ENCODE measurements around the gene ME3. TPM values are rescaled to one million over a fixed set of nuclear protein-coding genes. Genes with fewer than 3 reads are reported as not detected.

Gene ME3
- polyA plus RNA-seq, 2 of the 4 experiments (the other 2 are of a cell fraction) = 19.7 to 22.3 TPM

DNA sequence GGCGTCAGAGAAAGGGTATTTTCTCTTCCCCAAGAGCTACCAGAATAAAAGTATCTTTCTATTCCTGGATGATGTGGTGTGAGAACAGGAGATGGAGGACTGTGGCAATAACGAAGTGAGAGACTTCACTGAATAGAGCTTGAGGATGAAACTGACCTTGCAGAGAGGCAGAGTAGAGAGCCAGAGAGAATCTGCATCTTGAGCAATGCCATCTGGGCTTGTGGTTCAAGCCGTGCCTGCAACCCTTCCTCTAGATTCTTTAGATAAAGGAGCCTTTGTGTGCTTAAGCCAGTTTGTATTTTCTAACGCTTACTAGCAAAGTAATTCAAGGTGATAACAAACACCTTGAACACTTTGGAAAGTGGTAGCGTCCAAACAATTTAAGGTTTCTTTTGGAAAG, 2.2 kb downstream of the ME3 start:
- DNase-seq (ENCODE audit: low read depth in 1 of 2, low spot score in 1 of 2) (no peak), FAIRE-seq (no peak), ATAC-seq (no peak)
- WGBS (ENCODE audit: missing lambda C conversion rate) = 64% methylated on average over 5 of the region's 5 CpGs
- H3K4me2 ChIP-seq = peak overlapping the region; percentile 87
- peak overlapping the region; percentile 94 to 99; a peak in 5 of 6 replicates for H3K27ac ChIP-seq
- ChIA-PET POLR2A (interaction anchor here (1.9 to 3.9 kb wide), 2 partner anchors 66 to 130 kb away, joined by 4 to 24 read pairs; partner anchors contain the start of gene PRSS23), CTCF (no interaction called here)
- TF ChIP-seq MYC (IDR thresholded peaks at IDR 0.05; ENCODE audit: borderline replicate concordance, low read length) (no peak), NFE2L2 (conservative IDR thresholded peaks at IDR 0.05; ENCODE audit: low read length) (no peak), TP53 (CRISPR knock-in tag; IDR thresholded peaks at IDR 0.05) (no peak), CEBPB (IDR thresholded peaks at IDR 0.05) (no peak), FOSB (CRISPR knock-in tag; IDR thresholded peaks at IDR 0.05) (no peak), CHD4 (IDR thresholded peaks at IDR 0.05; ENCODE audit: borderline replicate concordance) (no peak), HEYL (CRISPR knock-in tag; IDR thresholded peaks at IDR 0.05) (no peak)
- TF ChIP-seq, protein P1, sequence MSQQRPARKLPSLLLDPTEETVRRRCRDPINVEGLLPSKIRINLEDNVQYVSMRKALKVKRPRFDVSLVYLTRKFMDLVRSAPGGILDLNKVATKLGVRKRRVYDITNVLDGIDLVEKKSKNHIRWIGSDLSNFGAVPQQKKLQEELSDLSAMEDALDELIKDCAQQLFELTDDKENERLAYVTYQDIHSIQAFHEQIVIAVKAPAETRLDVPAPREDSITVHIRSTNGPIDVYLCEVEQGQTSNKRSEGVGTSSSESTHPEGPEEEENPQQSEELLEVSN (IDR thresholded peaks at IDR 0.05; ENCODE audit: borderline replicate concordance, low read depth) = no peak
- H3K9me3 ChIP-seq = no peaks in the 10 kb centered on the region
- peak overlapping the region; percentile 61; the same call in 2 of the 3 replicates for H3K4me3 ChIP-seq
- peaks cover 33% of the 10 kb centered on the region for H3K4me1 ChIP-seq

DNA sequence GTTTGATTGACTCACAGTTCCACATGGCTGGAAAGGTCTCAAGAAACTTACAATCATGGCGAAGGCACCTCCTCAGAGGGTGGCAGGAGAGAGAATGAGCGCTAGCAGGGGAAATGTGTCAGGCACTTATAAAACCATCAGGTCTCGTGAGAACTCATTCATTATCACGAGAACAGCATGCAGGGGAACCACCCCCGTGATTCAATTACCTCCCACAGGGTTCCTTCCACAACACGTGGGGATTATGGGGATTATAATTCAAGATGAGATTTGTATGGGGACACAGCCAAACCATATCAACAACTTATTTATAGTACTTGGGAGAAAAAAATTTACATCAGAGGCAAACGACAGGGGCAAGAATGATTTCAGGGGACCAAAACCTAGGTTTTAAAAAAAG, 3.0 kb downstream of the ME3 start:
- ChIA-PET CTCF (interaction anchor here (4.1 kb wide), 1 partner anchor 61 kb away, joined by 16 read pairs; no protein-coding TSS in a partner anchor), POLR2A (no interaction called here)
- no peak for ATAC-seq
- no peak for DNase-seq (ENCODE audit: low read depth in 1 of 2, low spot score in 1 of 2)
- Histone ChIP-seq H3K27ac (peak overlapping the region in 1 of 2 experiments; percentile 32; a peak in 3 of 6 replicates), H3K9me3 (no peaks in the 10 kb centered on the region), H3K4me2 (peak overlapping the region; percentile 87; the same call in 1 of the 3 replicates), H3K4me1 (peaks cover 38% of the 10 kb centered on the region), H3K4me3 (no peak overlapping the region)
- no peak for FAIRE-seq
- 82% methylated on average over 7 of the region's 7 CpGs for WGBS (ENCODE audit: missing lambda C conversion rate)
- TF ChIP-seq CEBPB (IDR thresholded peaks at IDR 0.05) = no peak
- TF ChIP-seq HOXB13 (CRISPR knock-in tag; IDR thresholded peaks at IDR 0.05; ENCODE audit: low read depth) = no peak
- TF ChIP-seq SREBF2 (IDR thresholded peaks at IDR 0.05) = no peak
- TF ChIP-seq SMC3 (IDR thresholded peaks at IDR 0.05) = no peak; the same call in 2 of the 3 replicates
- no peak for TF ChIP-seq GATA3 (IDR thresholded peaks at IDR 0.05; ENCODE audit: borderline replicate concordance)
- no peak for TF ChIP-seq EP300 (IDR thresholded peaks at IDR 0.05)
- no peak for TF ChIP-seq POLR2AphosphoS2 (conservative IDR thresholded peaks at IDR 0.05; ENCODE audit: low read length)
- TF ChIP-seq PHF8 (IDR thresholded peaks at IDR 0.05; ENCODE audit: borderline replicate concordance, low read depth) = no peak

DNA sequence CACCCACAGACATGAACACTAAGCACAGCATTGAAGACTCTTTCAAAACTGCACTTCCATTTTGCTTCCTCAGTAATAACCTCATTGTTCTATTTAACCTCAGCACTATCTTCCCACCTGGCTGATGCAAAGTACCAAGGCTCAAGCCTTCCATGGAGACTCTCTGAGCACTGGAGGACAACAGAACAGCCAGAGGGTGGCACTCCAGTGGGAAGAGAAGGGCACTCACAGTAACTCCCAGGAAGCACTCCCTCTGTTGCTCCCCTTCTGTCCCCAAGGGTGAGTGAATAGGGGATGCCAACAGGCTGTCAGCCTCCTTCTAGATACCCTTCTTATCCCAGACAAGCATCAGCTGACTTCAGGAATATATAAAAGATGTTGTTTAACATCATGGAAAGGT, 3.5 kb downstream of the ME3 start:
- peak in 1 of 2 experiments; percentile 11; a peak in 1 of 6 replicates for ATAC-seq

DNA sequence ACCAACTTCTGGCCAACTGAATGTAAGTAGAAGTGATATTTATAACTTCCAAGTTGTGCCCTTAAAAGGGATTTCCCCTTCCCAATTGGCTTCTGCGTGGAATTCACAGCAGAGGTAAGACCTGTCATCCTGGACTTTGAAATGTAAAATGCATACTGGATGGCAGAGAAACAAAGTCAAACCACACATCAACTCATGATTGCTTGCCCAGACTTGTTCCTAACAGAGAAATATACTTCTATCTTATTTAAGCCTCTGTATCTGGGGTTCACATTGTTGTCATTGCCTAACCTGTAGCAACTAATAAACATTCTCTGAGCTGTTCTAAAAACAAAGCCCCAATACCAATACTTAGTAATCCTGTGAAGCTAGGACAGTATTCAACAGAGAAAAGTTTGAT, 6.2 kb downstream of the ME3 start:
- Histone ChIP-seq H3K4me3 (no peak overlapping the region), H3K4me1 (peaks cover 25% of the 10 kb centered on the region), H3K9me3 (no peaks in the 10 kb centered on the region), H3K4me2 (no peak overlapping the region), H3K27ac (no peak overlapping the region)
- ChIA-PET POLR2A (interaction anchor here (0.7 to 0.9 kb wide), 2 partner anchors 137 to 140 kb away, joined by 3 to 4 read pairs; no protein-coding TSS in a partner anchor), CTCF (interaction anchor here (0.5 to 4.1 kb wide), 3 partner anchors 57 to 1941 kb away, joined by 3 to 16 read pairs (median 3); no protein-coding TSS in a partner anchor)
- TF ChIP-seq SREBF2 (IDR thresholded peaks at IDR 0.05) (no peak), KDM1A (IDR thresholded peaks at IDR 0.05; ENCODE audit: low read depth) (no peak), NPAS2 (CRISPR knock-in tag; IDR thresholded peaks at IDR 0.05; ENCODE audit: borderline replicate concordance) (no peak), NFE2L2 (conservative IDR thresholded peaks at IDR 0.05; ENCODE audit: low read length) (no peak), POLR2AphosphoS2 (conservative IDR thresholded peaks at IDR 0.05; ENCODE audit: low read length) (no peak), BHLHE40 (IDR thresholded peaks at IDR 0.05; ENCODE audit: low read depth, low read length) (no peak), HOXB13 (CRISPR knock-in tag; IDR thresholded peaks at IDR 0.05; ENCODE audit: low read depth) (no peak), PHF8 (IDR thresholded peaks at IDR 0.05; ENCODE audit: borderline replicate concordance, low read depth) (no peak), ZFP36 (IDR thresholded peaks at IDR 0.05; ENCODE audit: borderline replicate concordance, partially characterized antibody) (no peak), HEYL (CRISPR knock-in tag; IDR thresholded peaks at IDR 0.05) (no peak), CBX8 (IDR thresholded peaks at IDR 0.05) (no peak), MYC (IDR thresholded peaks at IDR 0.05; ENCODE audit: borderline replicate concordance, low read length) (no peak), MAZ (IDR thresholded peaks at IDR 0.05; ENCODE audit: borderline replicate concordance, low read depth, low read length) (no peak), ELK1 (IDR thresholded peaks at IDR 0.05; ENCODE audit: low read depth, low read length) (no peak), JUNB (IDR thresholded peaks at IDR 0.05) (no peak), MAX (IDR thresholded peaks at IDR 0.05) (no peak), CHD4 (IDR thresholded peaks at IDR 0.05; ENCODE audit: borderline replicate concordance) (no peak), HOXB5 (CRISPR knock-in tag; IDR thresholded peaks at IDR 0.05) (no peak), ZNF302 (CRISPR knock-in tag; IDR thresholded peaks at IDR 0.05) (no peak)
- DNase-seq (ENCODE audit: low read depth in 1 of 2, low spot score in 1 of 2) = no peak
- FAIRE-seq = no peak
- 83% methylated on average over 1 of the region's 1 CpG for WGBS (ENCODE audit: missing lambda C conversion rate)
- ATAC-seq = no peak

More for the DNA sequence above, 3.5 kb downstream of the ME3 start:
- ChIA-PET CTCF (interaction anchor here (1.0 to 4.1 kb wide), 6 partner anchors 11 to 213 kb away, joined by 3 to 16 read pairs (median 4); no protein-coding TSS in a partner anchor), POLR2A (interaction anchor here (1.2 kb wide), 1 partner anchor 131 kb away, joined by 4 read pairs; the partner anchor contains the start of gene PRSS23)
- DNase-seq (ENCODE audit: low read depth in 1 of 2, low spot score in 1 of 2) (peak in 1 of 2 experiments; percentile 44), FAIRE-seq (no peak)
- H3K4me2 ChIP-seq = no peak overlapping the region
- H3K9me3 ChIP-seq = no peaks in the 10 kb centered on the region
- H3K27ac ChIP-seq = peak overlapping the region in 1 of 2 experiments; percentile 32; a peak in 3 of 6 replicates
- no peak overlapping the region for H3K4me3 ChIP-seq
- TF ChIP-seq SMC3 (IDR thresholded peaks at IDR 0.05) (peak; percentile 31; the same call in 1 of the 3 replicates), KDM1A (IDR thresholded peaks at IDR 0.05; ENCODE audit: low read depth) (no peak), RAD21 (conservative IDR thresholded peaks at IDR 0.05 in 1 of 2, IDR thresholded peaks at IDR 0.05 in 1 of 2) (peak in 1 of 2 experiments; percentile 38; a peak in 2 of 5 replicates)
- H3K4me1 ChIP-seq = peaks cover 38% of the 10 kb centered on the region

Measured in A549 (cell line).